ENCODE data around the gene TRIM2.
A peak's percentile ranks its signal among the peaks of the same experiment; 100 is the strongest.

The TRIM2 gene

DNA sequence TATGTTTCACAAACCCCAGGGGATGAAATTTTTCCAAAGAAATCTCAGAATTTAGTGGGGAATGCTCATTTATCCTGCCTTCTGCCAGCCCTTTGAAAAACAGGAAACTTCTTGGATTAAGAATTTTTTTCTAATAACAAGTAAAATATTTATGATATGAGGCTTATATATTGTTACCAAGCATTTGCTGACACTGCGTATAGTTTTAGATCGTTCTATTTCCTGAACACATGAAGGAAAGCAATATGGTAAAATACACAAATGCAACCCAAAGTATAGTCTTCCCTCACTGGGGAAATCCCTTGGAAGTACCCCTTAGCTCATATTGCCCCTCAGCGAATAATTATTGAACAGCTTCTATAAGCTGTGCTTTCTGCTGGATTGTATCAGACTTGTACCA is 85.9 kb downstream of the TRIM2 start:
- no peak for DNase-seq

- DNase-seq, result no peak
Measured at GRCh38 chr4:153291562-153291961, 87.3 kb downstream of the TRIM2 start.

DNA sequence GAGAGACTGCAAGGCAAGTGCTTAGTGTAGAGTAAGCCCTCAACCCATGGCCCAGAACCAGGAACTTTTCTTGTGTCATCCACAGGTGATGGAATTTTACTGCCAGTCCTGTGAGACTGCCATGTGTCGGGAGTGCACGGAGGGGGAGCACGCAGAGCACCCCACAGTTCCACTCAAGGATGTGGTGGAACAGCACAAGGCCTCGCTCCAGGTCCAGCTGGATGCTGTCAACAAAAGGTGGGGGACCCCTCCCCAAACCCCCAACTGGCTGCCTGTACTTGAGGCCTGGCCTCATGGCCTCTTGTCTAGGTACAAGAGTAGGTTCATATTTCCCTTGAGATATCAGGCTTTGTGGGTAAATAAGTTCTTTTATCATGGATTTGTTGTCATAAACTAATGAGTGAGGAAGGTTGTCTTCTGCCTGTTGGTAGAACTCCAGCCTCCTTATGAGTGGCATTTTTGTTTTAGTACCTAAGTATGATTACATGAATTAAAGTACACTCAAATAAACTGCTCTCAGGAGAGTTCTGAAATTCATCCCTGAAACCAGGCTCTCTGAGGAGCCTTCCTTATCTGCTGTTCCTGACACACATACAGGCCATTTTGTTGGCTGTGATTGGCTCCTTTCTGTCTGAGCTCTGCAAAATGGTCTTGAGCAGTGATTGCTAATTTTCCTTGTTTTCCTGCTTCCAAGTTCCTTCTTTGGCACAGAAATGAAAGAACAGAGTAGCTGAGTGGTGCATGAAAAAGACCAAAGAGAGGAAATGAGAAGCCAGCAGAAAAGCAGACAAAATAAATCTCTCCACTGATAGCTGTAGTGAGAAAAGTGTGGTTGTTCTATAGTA is 88.9 kb downstream of the TRIM2 start:
- DNase-seq, result no peak

DNA sequence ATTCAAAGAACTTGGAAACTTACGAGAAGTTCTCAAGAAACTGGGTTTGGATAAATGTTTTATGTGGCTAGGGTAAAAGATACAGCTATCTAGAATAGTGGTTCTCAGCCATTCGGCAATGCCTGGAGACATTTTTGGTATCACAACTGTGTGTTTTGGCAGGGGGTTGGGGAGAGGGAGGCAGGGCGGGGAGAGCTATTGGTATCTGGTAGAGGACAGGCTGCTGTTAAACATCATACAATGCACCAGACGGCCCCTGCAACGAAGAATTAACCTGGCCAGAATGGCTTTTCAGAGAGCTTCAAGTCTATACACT is 89.5 kb downstream of the TRIM2 start:
- no peak for DNase-seq

DNA sequence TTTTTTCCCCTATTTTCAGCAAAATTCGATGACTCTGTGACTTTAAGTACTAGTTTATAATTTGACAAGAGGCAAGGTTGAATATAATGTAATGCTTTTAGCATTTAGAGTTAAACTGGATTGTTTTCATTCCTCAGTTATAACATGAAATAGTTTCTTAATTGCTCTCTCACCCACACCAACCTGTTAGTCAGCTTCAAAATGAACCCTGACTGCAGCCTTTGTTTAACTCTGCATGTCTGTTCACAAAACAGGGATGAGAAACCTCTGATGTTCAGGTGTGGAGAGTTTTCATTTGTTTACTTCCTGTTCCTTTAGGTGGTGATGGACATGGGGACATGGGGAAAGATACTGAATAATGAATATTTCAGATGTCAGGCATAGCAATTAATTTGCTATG is 90.4 kb downstream of the TRIM2 start:
- DNase-seq, result no peak

DNA sequence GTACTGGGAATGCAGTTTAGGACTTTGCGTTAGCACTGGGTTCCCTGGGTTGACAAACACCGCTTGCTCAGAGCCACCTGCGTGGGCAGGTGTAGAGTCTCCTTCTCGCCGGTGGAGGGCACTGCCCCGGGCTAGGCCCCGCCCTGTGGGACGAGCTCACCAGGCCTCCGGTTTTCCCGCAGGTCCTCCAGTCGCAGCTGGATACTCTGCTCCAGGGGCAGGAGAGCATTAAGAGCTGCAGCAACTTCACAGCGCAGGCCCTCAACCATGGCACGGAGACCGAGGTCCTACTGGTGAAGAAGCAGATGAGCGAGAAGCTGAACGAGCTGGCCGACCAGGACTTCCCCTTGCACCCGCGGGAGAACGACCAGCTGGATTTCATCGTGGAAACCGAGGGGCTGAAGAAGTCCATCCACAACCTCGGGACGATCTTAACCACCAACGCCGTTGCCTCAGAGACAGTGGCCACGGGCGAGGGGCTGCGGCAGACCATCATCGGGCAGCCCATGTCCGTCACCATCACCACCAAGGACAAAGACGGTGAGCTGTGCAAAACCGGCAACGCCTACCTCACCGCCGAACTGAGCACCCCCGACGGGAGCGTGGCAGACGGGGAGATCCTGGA is 91.0 kb downstream of the TRIM2 start:
- DNase-seq, result no peak

DNA sequence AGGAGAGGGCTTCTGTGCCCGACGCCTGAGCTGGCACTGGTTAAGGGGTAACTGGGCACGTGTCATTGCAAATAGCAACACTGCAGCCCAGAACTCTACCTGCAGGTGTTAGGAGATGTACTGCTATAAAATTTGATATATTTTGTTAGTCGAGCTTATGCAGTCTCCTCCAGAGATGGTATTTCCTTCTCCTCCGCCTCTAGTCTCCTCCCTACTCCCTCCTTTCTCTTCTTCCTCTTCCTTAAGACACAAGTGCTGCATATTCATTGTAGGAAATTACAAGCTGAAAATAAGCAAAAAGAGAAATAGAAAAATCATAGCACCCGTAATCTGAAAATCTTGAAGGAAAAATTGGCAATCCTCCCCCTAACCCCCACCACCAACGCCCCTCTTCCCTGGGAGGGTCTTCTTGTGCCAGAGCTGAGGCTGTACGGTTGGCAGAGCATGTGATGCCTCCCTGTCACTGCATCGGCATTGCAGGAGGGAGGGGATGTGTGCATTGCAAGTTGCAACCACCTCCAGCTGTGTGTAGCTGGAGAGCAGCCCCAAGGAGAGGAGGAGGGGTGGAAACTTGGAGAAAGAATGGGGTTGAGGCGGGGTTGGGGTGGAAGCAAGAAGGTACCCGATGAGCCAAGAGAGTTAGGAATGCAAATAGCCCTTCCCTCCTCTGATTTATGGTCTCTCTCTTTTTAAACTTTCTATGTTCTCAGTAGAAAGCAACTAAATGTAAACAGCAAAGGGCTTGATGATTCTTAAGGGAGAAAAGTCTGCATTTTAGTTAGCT is 92.0 kb downstream of the TRIM2 start:
- DNase-seq, result no peak

GRCh38 chr4:153297116-153297515 is 92.9 kb downstream of the TRIM2 start:
- DNase-seq, result no peak

GRCh38 chr4:153310793-153311192 is 106.5 kb downstream of the TRIM2 start:
- DNase-seq, result no peak

- no peak for DNase-seq
Measured at GRCh38 chr4:153314915-153315314, 110.7 kb downstream of the TRIM2 start.

- DNase-seq, result peak; percentile 6 to 42
Measured at GRCh38 chr4:153318696-153319320, 114.6 kb downstream of the TRIM2 start.

GRCh38 chr4:153322791-153323190 is 118.5 kb downstream of the TRIM2 start:
- DNase-seq, result no peak

GRCh38 chr4:153324046-153324445 is 119.8 kb downstream of the TRIM2 start:
- no peak for DNase-seq

DNA sequence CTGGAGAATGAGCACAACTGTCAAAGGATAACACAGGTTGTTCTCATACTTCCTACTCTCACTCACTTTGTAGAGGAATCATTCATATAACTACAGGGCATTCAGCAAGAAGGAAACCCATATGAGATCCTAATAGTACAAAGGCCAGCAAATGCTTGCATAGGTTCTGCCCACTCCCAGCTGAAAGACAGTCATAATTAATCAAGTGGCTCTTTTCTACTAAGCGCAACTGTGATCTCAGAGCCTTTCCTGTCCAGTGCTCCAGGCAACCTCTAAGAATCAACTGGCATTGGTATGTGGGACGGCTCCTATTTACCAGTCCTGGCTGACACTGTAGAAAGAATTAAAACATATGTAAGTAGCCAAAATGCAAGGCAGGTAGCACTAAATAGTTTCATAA is 121.3 kb downstream of the TRIM2 start:
- no peak for DNase-seq

DNA sequence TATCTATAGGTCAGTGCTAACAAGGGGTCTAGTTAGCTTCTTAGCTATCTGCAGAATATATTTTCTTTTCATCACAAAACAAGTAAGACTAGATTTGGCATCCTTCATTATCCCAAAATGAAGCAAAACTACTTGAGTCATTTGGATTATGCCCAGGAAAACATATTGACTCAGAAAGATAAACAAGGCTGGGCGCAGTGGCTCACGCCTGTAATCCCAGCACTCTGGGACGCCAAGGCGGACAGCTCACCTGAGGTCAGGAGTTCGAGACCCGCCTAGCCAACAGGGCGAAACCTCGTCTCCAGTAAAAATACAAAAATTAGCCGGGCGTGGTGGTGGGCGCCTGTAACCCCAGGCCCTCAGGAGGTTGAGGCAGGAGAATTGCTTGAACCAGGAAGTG is 122.3 kb downstream of the TRIM2 start:
- no peak for DNase-seq

- no peak for DNase-seq
Measured at GRCh38 chr4:153327247-153327646, 123.0 kb downstream of the TRIM2 start.

GRCh38 chr4:153332936-153333335 is 128.7 kb downstream of the TRIM2 start:
- no peak for DNase-seq

DNA sequence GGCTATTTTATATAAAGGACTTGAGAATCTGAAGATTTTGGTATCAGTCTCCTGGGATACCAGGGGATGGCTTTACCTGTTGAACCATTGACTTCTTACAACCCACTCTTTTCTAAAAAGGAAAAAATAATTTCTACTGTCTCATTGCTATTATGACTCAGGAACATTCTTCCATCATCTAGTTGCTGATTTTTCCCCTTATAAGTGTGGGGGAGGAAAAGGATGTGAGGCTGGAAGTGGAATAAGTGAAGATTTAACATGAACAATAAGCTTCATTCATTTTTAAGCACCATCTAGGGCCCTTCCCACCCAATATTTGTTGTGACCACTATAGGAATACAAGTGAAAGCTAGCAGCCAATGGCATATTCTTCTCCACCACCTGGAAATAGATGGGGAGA is 129.6 kb downstream of the TRIM2 start:
- DNase-seq, result no peak

DNA sequence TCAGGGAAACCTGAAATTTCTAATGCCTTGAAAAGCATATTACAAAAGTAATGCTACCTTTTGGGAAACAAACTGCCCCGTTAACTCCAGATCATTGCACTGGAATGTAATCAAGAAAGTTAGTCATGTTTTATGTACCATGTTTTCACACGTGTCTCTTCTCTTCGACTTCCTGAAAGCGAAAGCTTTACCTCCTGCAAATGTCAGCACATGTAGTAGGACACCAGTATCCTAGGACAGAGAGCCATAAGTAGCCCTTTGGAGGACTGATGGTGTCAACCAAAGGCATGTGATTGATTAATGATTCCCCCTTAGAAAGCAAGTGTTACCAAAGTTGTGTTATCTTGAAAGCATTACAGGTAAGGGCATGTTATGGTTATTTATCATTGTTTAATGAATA is 131.4 kb downstream of the TRIM2 start:
- DNase-seq, result no peak

- no peak for DNase-seq
Measured at GRCh38 chr4:153337686-153338085, 133.4 kb downstream of the TRIM2 start.

DNA sequence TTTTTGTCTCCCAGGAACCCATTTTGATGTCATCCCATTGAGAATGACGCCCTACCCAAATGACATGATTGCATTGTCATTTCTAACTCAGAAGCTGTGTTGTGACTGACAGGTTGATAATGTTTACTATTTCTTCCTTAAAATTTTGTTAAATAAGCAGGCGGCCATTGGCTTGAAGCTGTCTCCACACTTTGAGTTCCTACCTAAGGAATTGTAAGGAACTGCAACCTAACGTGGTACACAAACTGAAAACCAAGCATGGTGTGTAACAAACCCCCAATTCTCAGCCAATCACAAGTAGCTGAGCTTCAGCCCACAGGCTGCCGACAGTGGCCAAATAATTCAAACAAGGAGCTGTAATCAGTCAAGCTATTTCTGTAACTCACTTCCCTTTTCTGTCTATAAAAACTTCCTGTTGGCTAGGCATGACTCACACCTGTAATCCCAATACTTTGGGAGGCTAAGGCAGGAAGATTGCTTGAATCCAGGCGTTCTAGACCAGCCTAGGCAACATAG is 137.4 kb downstream of the TRIM2 start:
- DNase-seq, result no peak

- no peak for DNase-seq
Measured at GRCh38 chr4:153342751-153343552, 138.7 kb downstream of the TRIM2 start.
